GM18520 (cell line): Measurements from ENCODE around the gene LRRK1.

Experiments
- ATAC-seq: cut with Tn5 transposase; IDR thresholded peaks from one replicate; pipeline ENCODE4 v1.9.1; 2021; ENCODE audit not compliant: unreplicated experiment

The LRRK1 gene

GRCh38 chr15:101052681-101053121 is 133.5 kb downstream of the LRRK1 start:
- no peak for ATAC-seq

- no peak for ATAC-seq
Measured at GRCh38 chr15:101053261-101053660, 134.1 kb downstream of the LRRK1 start.

GRCh38 chr15:101054116-101054515 is 135.0 kb downstream of the LRRK1 start:
- ATAC-seq: no peak

GRCh38 chr15:101054991-101055390 is 135.8 kb downstream of the LRRK1 start:
- ATAC-seq: no peak

- ATAC-seq: no peak
Measured at GRCh38 chr15:101055411-101055810, 136.3 kb downstream of the LRRK1 start.

- ATAC-seq: no peak
Measured at GRCh38 chr15:101056366-101057334, 137.5 kb downstream of the LRRK1 start.

GRCh38 chr15:101057841-101058407 is 138.8 kb downstream of the LRRK1 start:
- no peak for ATAC-seq

GRCh38 chr15:101058735-101059134 is 139.6 kb downstream of the LRRK1 start:
- ATAC-seq: no peak

GRCh38 chr15:101059381-101060341 is 140.5 kb downstream of the LRRK1 start:
- ATAC-seq: no peak

- no peak for ATAC-seq
Measured at GRCh38 chr15:101060576-101061551, 141.7 kb downstream of the LRRK1 start.

GRCh38 chr15:101062063-101062462 is 142.9 kb downstream of the LRRK1 start:
- ATAC-seq: no peak

- no peak for ATAC-seq
Measured at GRCh38 chr15:101062471-101063171, 143.5 kb downstream of the LRRK1 start.

- ATAC-seq: no peak
Measured at GRCh38 chr15:101063212-101063611, 144.1 kb downstream of the LRRK1 start.

GRCh38 chr15:101063891-101064794 is 145.0 kb downstream of the LRRK1 start:
- no peak for ATAC-seq

- no peak for ATAC-seq
Measured at GRCh38 chr15:101064795-101065569, 145.8 kb downstream of the LRRK1 start.

GRCh38 chr15:101065570-101066221 is 146.5 kb downstream of the LRRK1 start:
- ATAC-seq: no peak
